PC-9 (cell line): ENCODE results near the gene TRPV2. TPM values are rescaled to one million over a fixed set of nuclear protein-coding genes. Genes with fewer than 3 reads are reported as not detected.
"Not testable (repeated sequence)": the region's sequence is repeated elsewhere in the genome, so short reads cannot be mapped to it uniquely, and the experiment has no call there.

Source experiments
- BruUV-seq: library from RNA; stranded (reverse); fragments of 400-500 nt; replicated peaks from 2 replicates; lab custom pipeline; 2021; lab: Mats Ljungman, UMichigan
- CTCF ChIA-PET: fragments of 300-600 bp; sonication (Branson Sonifier 250); formaldehyde crosslinking; loops from one replicate; lab custom pipeline; 2022; ENCODE audit warnings: antibody characterized with exemption; lab: Charles Lee
- POLR2A ChIA-PET: fragments of 300-600 bp; sonication (Branson Sonifier 250); formaldehyde crosslinking; loops from one replicate; lab custom pipeline; 2022; ENCODE audit warnings: antibody characterized with exemption; ENCODE audit not compliant: unreplicated experiment; lab: Charles Lee
- DNase-seq, 2 experiments: peaks; one replicate each; pipeline versions ENCODE4 v3.0.0 to v3.0.0-alpha.2; 2015 to 2022; ENCODE audit warnings: mixed read lengths in 1 of 2
- H2AFZ ChIP-seq: fragments of 200-600 bp; sonication (generic); 2 replicates; pipeline ENCODE4 v1.8.1; 2017; ENCODE audit warnings: antibody characterized with exemption
- H3F3A ChIP-seq: fragments of 200-600 bp; sonication (generic); 2 replicates; pipeline ENCODE4 v1.8.1; 2017; ENCODE audit warnings: antibody characterized with exemption, mild to moderate bottlenecking, low read depth; ENCODE audit not compliant: insufficient read depth
- H3K27ac ChIP-seq: fragments of 200-600 bp; sonication (generic); 2 replicates; pipeline ENCODE4 v1.6.1; 2016; ENCODE audit warnings: mixed run types
- H3K27me3 ChIP-seq: fragments of 200-600 bp; sonication (generic); 2 replicates; pipeline ENCODE4 v1.6.1; 2016; ENCODE audit warnings: low read depth, mixed run types; ENCODE audit not compliant: insufficient read depth
- H3K36me3 ChIP-seq: fragments of 200-600 bp; sonication (generic); 2 replicates; pipeline ENCODE4 v1.6.1; 2016; ENCODE audit warnings: low read depth, mixed run types
- H3K4me1 ChIP-seq: fragments of 200-600 bp; sonication (generic); replicated peaks from 2 replicates; pipeline ENCODE4 v1.6.1; 2016; ENCODE audit warnings: mixed run types; ENCODE audit not compliant: insufficient read depth
- H3K4me2 ChIP-seq: fragments of 200-600 bp; sonication (generic); 2 replicates; pipeline ENCODE4 v1.6.1; 2017; ENCODE audit warnings: mixed run types
- H3K4me3 ChIP-seq: fragments of 200-600 bp; sonication (generic); 2 replicates; pipeline ENCODE4 v1.6.1; 2016; ENCODE audit warnings: mixed run types
- H3K79me2 ChIP-seq: fragments of 200-600 bp; sonication (generic); 2 replicates; pipeline ENCODE4 v1.6.1; 2017; ENCODE audit warnings: low read depth, mixed run types
- H3K9me2 ChIP-seq: fragments of 200-600 bp; sonication (generic); 2 replicates; pipeline ENCODE4 v1.8.1; 2017; ENCODE audit warnings: mild to moderate bottlenecking; ENCODE audit not compliant: insufficient read depth
- H3K9me3 ChIP-seq: fragments of 200-600 bp; sonication (generic); 2 replicates; pipeline ENCODE4 v1.8.1; 2016; ENCODE audit warnings: low read depth; ENCODE audit not compliant: insufficient read depth
- H4K20me1 ChIP-seq: fragments of 200-600 bp; sonication (generic); 2 replicates; pipeline ENCODE4 v1.8.1; 2017; ENCODE audit not compliant: insufficient read depth
- EZH2 ChIP-seq: fragments of 200-600 bp; sonication (generic); IDR thresholded peaks from 2 replicates; pipeline ENCODE4 v1.8.0; 2017; ENCODE audit warnings: antibody characterized with exemption, low read depth
- intact Hi-C: fragments of 100-400 bp; cut with micrococcal nuclease; formaldehyde crosslinking; loops from one replicate; pipeline ENCODE4 v1.10.0; 2022; ENCODE audit not compliant: unreplicated experiment
- total RNA-seq: library from RNA; stranded (reverse); gene quantifications from 2 replicates; pipeline ENCODE4 v1.2.3, GENCODE V29; 2021
- TF ChIP-seq, protein P1 (sequence below): fragments of 200-600 bp; sonication (generic); conservative IDR thresholded peaks from 2 replicates; pipeline ENCODE4 v1.6.1; 2017; ENCODE audit warnings: mixed run types, antibody characterized with exemption, mild to moderate bottlenecking, moderate library complexity

Gene TRPV2
- total RNA-seq, 1 experiment from 2014 or later, result 5.3 TPM

DNA sequence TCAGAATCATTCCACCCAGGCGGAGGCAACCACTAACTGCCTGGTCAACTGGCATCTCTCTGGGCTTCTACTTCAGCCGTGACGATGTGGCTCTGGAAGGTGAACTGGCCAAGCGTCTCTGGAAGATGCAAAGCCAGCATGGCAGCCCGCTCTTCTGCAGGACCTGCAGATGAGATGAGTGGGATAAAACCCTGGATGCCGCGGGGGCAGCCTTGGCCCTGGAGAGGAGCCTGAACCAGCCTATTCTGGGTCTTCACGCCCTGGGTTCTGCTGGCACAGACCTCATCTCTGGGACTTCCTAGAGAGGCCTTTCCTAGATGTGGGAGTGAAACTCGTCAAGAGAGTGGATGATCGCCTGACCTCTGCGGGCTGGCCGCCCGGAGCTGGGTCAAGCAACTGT, 23.9 kb upstream of the TRPV2 start:
- TF ChIP-seq, protein P1, sequence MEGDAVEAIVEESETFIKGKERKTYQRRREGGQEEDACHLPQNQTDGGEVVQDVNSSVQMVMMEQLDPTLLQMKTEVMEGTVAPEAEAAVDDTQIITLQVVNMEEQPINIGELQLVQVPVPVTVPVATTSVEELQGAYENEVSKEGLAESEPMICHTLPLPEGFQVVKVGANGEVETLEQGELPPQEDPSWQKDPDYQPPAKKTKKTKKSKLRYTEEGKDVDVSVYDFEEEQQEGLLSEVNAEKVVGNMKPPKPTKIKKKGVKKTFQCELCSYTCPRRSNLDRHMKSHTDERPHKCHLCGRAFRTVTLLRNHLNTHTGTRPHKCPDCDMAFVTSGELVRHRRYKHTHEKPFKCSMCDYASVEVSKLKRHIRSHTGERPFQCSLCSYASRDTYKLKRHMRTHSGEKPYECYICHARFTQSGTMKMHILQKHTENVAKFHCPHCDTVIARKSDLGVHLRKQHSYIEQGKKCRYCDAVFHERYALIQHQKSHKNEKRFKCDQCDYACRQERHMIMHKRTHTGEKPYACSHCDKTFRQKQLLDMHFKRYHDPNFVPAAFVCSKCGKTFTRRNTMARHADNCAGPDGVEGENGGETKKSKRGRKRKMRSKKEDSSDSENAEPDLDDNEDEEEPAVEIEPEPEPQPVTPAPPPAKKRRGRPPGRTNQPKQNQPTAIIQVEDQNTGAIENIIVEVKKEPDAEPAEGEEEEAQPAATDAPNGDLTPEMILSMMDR, result no peak
- no peak for TF ChIP-seq EZH2
- H3K4me1 ChIP-seq, result no peaks in the 10 kb centered on the region
- H3K9me3 ChIP-seq, result no peaks in the 10 kb centered on the region
- H3K27ac ChIP-seq, result no peak overlapping the region
- H3K79me2 ChIP-seq, result peaks cover 6% of the 10 kb centered on the region; the same call in 1 of the 2 replicates
- DNase-seq, result no peak
- CTCF ChIA-PET, result no interaction called here
- no peak overlapping the region for H3K4me2 ChIP-seq
- BruUV-seq, result no TSS peak
- no peak overlapping the region for H2AFZ ChIP-seq
- H3K27me3 ChIP-seq, result no peaks in the 10 kb centered on the region
- H4K20me1 ChIP-seq, result no peaks in the 10 kb centered on the region
- POLR2A ChIA-PET, result no interaction called here
- no peaks in the 10 kb centered on the region for H3K9me2 ChIP-seq
- intact Hi-C loops, result no loop called here
- no peak overlapping the region for H3K4me3 ChIP-seq
- no peaks in the 10 kb centered on the region for H3K36me3 ChIP-seq
- H3F3A ChIP-seq, result no peaks in the 10 kb centered on the region

DNA sequence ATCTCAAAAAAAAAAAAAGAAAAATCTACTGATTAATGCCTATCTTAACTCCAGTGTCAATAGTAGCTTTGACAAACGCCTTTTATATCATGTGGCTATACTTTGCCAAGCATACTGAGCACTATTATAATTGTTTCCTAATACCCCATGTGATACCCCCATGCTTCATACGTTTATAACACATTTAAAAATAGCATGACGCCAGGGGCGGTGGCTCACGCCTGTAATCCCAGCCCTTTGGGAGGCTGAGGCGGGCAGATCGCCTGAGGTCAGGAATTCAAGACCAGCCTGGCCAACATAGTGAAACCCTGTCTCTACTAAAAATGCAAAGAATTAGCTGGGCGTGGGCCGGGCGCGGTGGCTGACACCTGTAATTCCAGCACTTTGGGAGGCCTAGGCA, 22.9 kb upstream of the TRPV2 start:
- H3K4me1 ChIP-seq, H3K9me3 ChIP-seq, BruUV-seq, H3K27me3 ChIP-seq, intact Hi-C loops, H3K36me3 ChIP-seq, H3K27ac ChIP-seq, H3K4me2 ChIP-seq, DNase-seq, H3F3A ChIP-seq, H3K79me2 ChIP-seq, CTCF ChIA-PET, H2AFZ ChIP-seq, H4K20me1 ChIP-seq, H3K4me3 ChIP-seq, POLR2A ChIA-PET, H3K9me2 ChIP-seq: not testable (repeated sequence)

DNA sequence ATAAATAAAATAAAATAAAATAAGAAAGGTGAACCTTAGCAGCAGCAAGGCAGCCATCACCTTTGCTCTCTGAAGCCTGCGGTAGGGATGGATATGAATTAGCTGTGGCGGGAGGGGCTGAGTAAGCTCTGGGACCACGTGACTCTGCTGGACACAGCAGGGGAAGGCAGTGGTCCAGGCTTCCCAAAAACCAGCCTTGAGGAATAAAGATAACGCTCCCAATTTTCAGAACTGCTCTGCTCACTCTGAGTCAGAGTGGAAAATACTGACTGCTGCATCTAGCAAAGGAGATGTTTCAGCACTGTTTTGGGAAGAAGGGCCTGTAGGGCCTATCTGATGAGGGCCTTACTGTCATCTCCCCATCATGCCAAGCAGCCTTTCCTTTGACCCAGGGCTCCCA, 19.5 kb upstream of the TRPV2 start:
- H3K36me3 ChIP-seq, H3K27ac ChIP-seq, H3K9me2 ChIP-seq, H3K27me3 ChIP-seq, H3K79me2 ChIP-seq, CTCF ChIA-PET, H4K20me1 ChIP-seq, DNase-seq, H3K4me1 ChIP-seq, H3K4me3 ChIP-seq, H3K9me3 ChIP-seq, H2AFZ ChIP-seq, BruUV-seq, intact Hi-C loops, POLR2A ChIA-PET, H3F3A ChIP-seq, H3K4me2 ChIP-seq: not testable (repeated sequence)

DNA sequence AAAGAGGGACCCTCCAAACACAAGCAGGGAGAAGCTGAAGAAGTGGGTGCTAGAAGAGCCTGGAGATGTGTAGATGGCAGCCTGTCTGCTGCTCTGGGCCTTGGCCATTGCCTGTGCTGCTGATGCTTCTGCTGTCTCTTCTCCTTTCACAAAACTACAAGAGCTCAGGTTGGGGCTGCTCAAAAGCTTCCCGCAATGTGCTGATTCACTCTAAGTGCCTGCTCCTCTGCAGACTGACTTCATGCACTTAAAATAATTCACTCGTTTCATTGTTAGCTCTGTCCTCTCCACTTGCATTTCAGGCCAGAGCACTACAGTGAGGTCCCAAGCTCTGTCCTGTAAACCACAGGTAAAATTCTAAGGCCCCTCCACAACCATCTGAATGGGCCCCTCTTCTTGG, 18.7 kb upstream of the TRPV2 start:
- DNase-seq, BruUV-seq, H3K36me3 ChIP-seq, H3F3A ChIP-seq, H3K27me3 ChIP-seq, H4K20me1 ChIP-seq, H3K4me2 ChIP-seq, H3K27ac ChIP-seq, H3K4me1 ChIP-seq, POLR2A ChIA-PET, H3K9me3 ChIP-seq, H3K4me3 ChIP-seq, H3K79me2 ChIP-seq, H2AFZ ChIP-seq, H3K9me2 ChIP-seq, intact Hi-C loops: not testable (repeated sequence)
- CTCF ChIA-PET, result interaction anchor here (0.5 to 0.7 kb wide), 2 partner anchors 11 to 22 kb away, joined by 4 to 13 read pairs; no protein-coding TSS in a partner anchor
